ENCODE measurements around the gene HERC6. TPM values are rescaled to one million over a fixed set of nuclear protein-coding genes. Genes with fewer than 3 reads are reported as not detected.

The HERC6 gene
- total and polyA plus RNA-seq, 2 of the 8 experiments (the other 6 are each of a cell fraction or from before 2014, with no cell fraction given), result 3.7 to 3.8 TPM

GRCh38 chr4:88335092-88335665 is 43.5 kb upstream of the HERC6 start:
- Histone ChIP-seq H2AK5ac (ENCODE audit: low read depth, low read length) (no peak overlapping the region), H3K27me3 (replicated peaks in 1 of 4; ENCODE audit: control insufficient read depth in 3 of 4, extremely low read depth in 1 of 4, insufficient read depth in 3 of 4, low read length in 3 of 4) (no peaks in the 10 kb centered on the region), H2AFZ (ENCODE audit: low read length) (peak overlapping the region; percentile 79; the same call in 1 of the 2 replicates), H3K9ac (replicated peaks in 1 of 4; ENCODE audit: extremely low read depth in 1 of 4, low read depth in 3 of 4, low read length in 3 of 4) (no peak overlapping the region), H3K23me2 (ENCODE audit: low read depth, low read length) (peaks cover 2% of the 10 kb centered on the region; the same call in 1 of the 2 replicates), H3K79me2 (ENCODE audit: control insufficient read depth in 1 of 2, insufficient read depth in 2 of 2, low read length in 2 of 2) (no peaks in the 10 kb centered on the region), H3K27ac (ENCODE audit: low read depth, low read length) (no peak overlapping the region), H4K5ac (ENCODE audit: insufficient read length, low read depth, low read length) (no peak overlapping the region), H3K9me3 (ENCODE audit: insufficient read depth in 2 of 2, low read depth in 1 of 2, low read length in 1 of 2) (no peaks in the 10 kb centered on the region), H4K8ac (ENCODE audit: extremely low read depth, insufficient read depth, low read length) (no peak overlapping the region), H3K18ac (ENCODE audit: extremely low read depth, low read length) (no peak overlapping the region), H3K14ac (ENCODE audit: insufficient read length) (no peak overlapping the region), H3K4ac (replicated peaks; ENCODE audit: insufficient read length, low read depth, low read length) (no peak overlapping the region), H4K91ac (replicated peaks; ENCODE audit: insufficient read length, low read length) (no peak overlapping the region), H2BK5ac (ENCODE audit: low read depth, low read length) (no peak overlapping the region), H3K23ac (ENCODE audit: insufficient read length) (no peak overlapping the region), H2BK120ac (replicated peaks; ENCODE audit: low read depth, low read length) (no peak overlapping the region), H3K56ac (replicated peaks; ENCODE audit: insufficient read length, low read depth, low read length) (no peak overlapping the region), H2BK12ac (ENCODE audit: low read depth, low read length) (no peak overlapping the region), H4K20me1 (replicated peaks in 1 of 2; ENCODE audit: control insufficient read depth in 1 of 2, insufficient read depth in 2 of 2, low read length in 2 of 2) (no peaks in the 10 kb centered on the region), H2BK15ac (ENCODE audit: low read length) (no peak overlapping the region), H2BK20ac (ENCODE audit: low read length) (no peak overlapping the region), H3K4me1 (replicated peaks in 1 of 4; ENCODE audit: control insufficient read depth in 3 of 4, insufficient read depth in 4 of 4, low read length in 3 of 4) (no peaks in the 10 kb centered on the region), H3K4me3 (ENCODE audit: extremely low read depth in 1 of 4, insufficient read depth in 2 of 4, low read depth in 3 of 4, low read length in 4 of 4) (no peak overlapping the region), H3K4me2 (ENCODE audit: insufficient read depth in 1 of 2, low read depth in 2 of 2, low read length in 2 of 2) (no peak overlapping the region; a peak in 2 of 4 replicates), H3K36me3 (ENCODE audit: control insufficient read depth in 2 of 4, insufficient read depth in 4 of 4, low read length in 3 of 4) (no peaks in the 10 kb centered on the region), H3K79me1 (ENCODE audit: low read depth, low read length) (no peaks in the 10 kb centered on the region)
- 80% methylated on average over 11 of the region's 11 CpGs; no CpG with 5 or more reads in 1 of the 2 experiments for WGBS, 2 experiments (ENCODE audit: extremely low coverage in 1 of 2, insufficient coverage in 1 of 2, insufficient read length in 1 of 2, insufficient replicate concordance in 2 of 2, low coverage in 1 of 2, low lambda C conversion rate in 2 of 2, missing lambda C conversion rate in 1 of 2)
- TF ChIP-seq BCL11A (IDR thresholded peaks at IDR 0.05; ENCODE audit: low read depth in 2 of 2, low read length in 2 of 2) (no peak), TAF7 (optimal IDR thresholded peaks at IDR 0.05; ENCODE audit: borderline replicate concordance, low read depth, low read length) (no peak), ASH2L (IDR thresholded peaks at IDR 0.05; ENCODE audit: low read length) (no peak)
- POLR2A ChIA-PET (ENCODE audit: partially characterized antibody), result interaction anchor here (0.6 kb wide), 1 partner anchor 15 kb away, joined by 3 read pairs; no protein-coding TSS in a partner anchor
- no peak for FAIRE-seq
- CTCF ChIA-PET (ENCODE audit: partially characterized antibody), result interaction anchor here (0.8 to 1.0 kb wide), 3 partner anchors 34 to 192 kb away, joined by 3 read pairs; no protein-coding TSS in a partner anchor
- peak in 1 of 2 experiments; percentile 38 for DNase-seq (ENCODE audit: low read depth in 1 of 2, low spot score in 2 of 2)

Data from H1 (cell line).